GM23338 (cell line): ENCODE data around the gene RNF121. TPM values are rescaled to one million over a fixed set of nuclear protein-coding genes. Genes with fewer than 3 reads are reported as not detected.

Experiments used
- ATAC-seq: fragments of 200-7000 bp; cut with Tn5 transposase; 3 replicates; pipeline ENCODE4 v1.9.1; 2020
- DNase-seq: peaks from one replicate; pipeline ENCODE4 v3.0.0-alpha.2; 2015; ENCODE audit warnings: low spot score
- H2AFZ ChIP-seq: fragments of 200-600 bp; sonication (generic); 2 replicates; pipeline ENCODE4 v1.8.0; 2016; ENCODE audit warnings: antibody characterized with exemption, mild to moderate bottlenecking, moderate library complexity
- H3F3A ChIP-seq: fragments of 200-600 bp; sonication (generic); replicated peaks from 2 replicates; pipeline ENCODE4 v1.8.0; 2017; ENCODE audit warnings: antibody characterized with exemption, mixed run types, low read depth
- H3K27ac ChIP-seq: fragments of 200-600 bp; sonication (generic); 2 replicates; pipeline ENCODE4 v1.6.1; 2016; ENCODE audit warnings: low read depth
- H3K27me3 ChIP-seq: fragments of 200-600 bp; sonication (generic); 2 replicates; pipeline ENCODE4 v1.8.0; 2016; ENCODE audit warnings: mild to moderate bottlenecking, mixed run types, moderate library complexity; ENCODE audit not compliant: insufficient read depth
- H3K36me3 ChIP-seq: fragments of 200-600 bp; sonication (generic); 2 replicates; pipeline ENCODE4 v1.8.0; 2016; ENCODE audit warnings: mild to moderate bottlenecking; ENCODE audit not compliant: insufficient read depth
- H3K4me1 ChIP-seq: fragments of 200-600 bp; sonication (generic); 2 replicates; pipeline ENCODE4 v1.8.0; 2016; ENCODE audit warnings: mild to moderate bottlenecking, moderate library complexity; ENCODE audit not compliant: insufficient read depth
- H3K4me2 ChIP-seq: fragments of 200-600 bp; sonication (generic); 2 replicates; pipeline ENCODE4 v1.7.1; 2017; ENCODE audit warnings: mixed run types
- H3K4me3 ChIP-seq: fragments of 200-600 bp; sonication (generic); 2 replicates; pipeline ENCODE4 v1.6.1; 2016; ENCODE audit warnings: mixed run types
- H3K79me2 ChIP-seq: fragments of 200-600 bp; sonication (generic); replicated peaks from 2 replicates; pipeline ENCODE4 v1.8.0; 2017; ENCODE audit warnings: mild to moderate bottlenecking; ENCODE audit not compliant: insufficient read depth
- H3K9me2 ChIP-seq: fragments of 200-600 bp; sonication (generic); 2 replicates; pipeline ENCODE4 v1.8.0; 2017; ENCODE audit not compliant: insufficient read depth
- H4K20me1 ChIP-seq: fragments of 200-600 bp; sonication (generic); replicated peaks from 2 replicates; pipeline ENCODE4 v1.8.0; 2017; ENCODE audit warnings: mild to moderate bottlenecking; ENCODE audit not compliant: insufficient read depth
- H3K27ac Mint-ChIP-seq: 2 replicates; pipeline ENCODE4 v1.8.0; 2020; ENCODE audit warnings: inconsistent platforms, mild to moderate bottlenecking, moderate library complexity, mixed read lengths
- H3K27me3 Mint-ChIP-seq: 3 replicates; pipeline ENCODE4 v1.8.0; 2022; ENCODE audit warnings: low read depth, mild to moderate bottlenecking, moderate library complexity, mixed read lengths, inconsistent platforms; ENCODE audit not compliant: insufficient read depth, poor library complexity
- H3K36me3 Mint-ChIP-seq: 3 replicates; pipeline ENCODE4 v1.8.0; 2021; ENCODE audit warnings: low read depth, mild to moderate bottlenecking, inconsistent platforms, moderate library complexity, mixed read lengths
- H3K4me1 Mint-ChIP-seq: 3 replicates; pipeline ENCODE4 v1.8.0; 2020; ENCODE audit warnings: mild to moderate bottlenecking, inconsistent platforms, mixed read lengths
- H3K4me3 Mint-ChIP-seq: 3 replicates; pipeline ENCODE4 v1.8.0; 2021; ENCODE audit warnings: moderate library complexity, mild to moderate bottlenecking, inconsistent platforms, mixed read lengths
- H3K9me3 Mint-ChIP-seq: 3 replicates; pipeline ENCODE4 v1.8.0; 2020; ENCODE audit warnings: moderate library complexity, mild to moderate bottlenecking, inconsistent platforms, mixed read lengths
- CREB1 ChIP-seq: fragments of 250-450 bp; sonication (Bioruptor Pico); IDR thresholded peaks from 2 replicates; pipeline ENCODE4 v1.5.0; 2020; ENCODE audit warnings: low read depth, mild to moderate bottlenecking, moderate library complexity
- CTCF ChIP-seq, 2 experiments: fragments of 200-600 bp in 1 of 2; sonication (generic) in 1 of 2; conservative IDR thresholded peaks; 2 replicates each; pipeline versions ENCODE4 v1.5.1 to v1.6.1; 2016 to 2017; ENCODE audit warnings: antibody characterized with exemption in 2 of 2, low read depth in 2 of 2, mild to moderate bottlenecking in 2 of 2, moderate library complexity in 1 of 2
- ETS1 ChIP-seq: IDR thresholded peaks from 2 replicates; pipeline ENCODE4 v1.6.1; 2016; ENCODE audit warnings: antibody characterized with exemption
- EZH2 ChIP-seq: fragments of 200-600 bp; sonication (generic); IDR thresholded peaks from one replicate; pipeline ENCODE4 v1.8.0; 2017; ENCODE audit warnings: antibody characterized with exemption, mild to moderate bottlenecking, low read depth; ENCODE audit not compliant: unreplicated experiment
- EZH2phosphoT487 ChIP-seq: fragments of 200-600 bp; sonication (generic); IDR thresholded peaks from one replicate; pipeline ENCODE4 v1.8.1; 2018; ENCODE audit warnings: antibody characterized with exemption; ENCODE audit not compliant: unreplicated experiment
- JUNB ChIP-seq: IDR thresholded peaks from one replicate; pipeline ENCODE4 v1.6.1; 2016; ENCODE audit warnings: antibody characterized with exemption; ENCODE audit not compliant: unreplicated experiment
- POLR2AphosphoS5 ChIP-seq: IDR thresholded peaks from 2 replicates; pipeline ENCODE4 v1.6.1; 2016; ENCODE audit warnings: antibody characterized with exemption, low read depth
- REST ChIP-seq: IDR thresholded peaks from one replicate; pipeline ENCODE4 v1.6.1; 2018; ENCODE audit warnings: antibody characterized with exemption; ENCODE audit not compliant: unreplicated experiment
- STAT1 ChIP-seq: IDR thresholded peaks from one replicate; pipeline ENCODE4 v1.6.1; 2016; ENCODE audit warnings: antibody characterized with exemption; ENCODE audit not compliant: unreplicated experiment
- ZNF114 ChIP-seq: fragments of 250-450 bp; sonication (Bioruptor Pico); IDR thresholded peaks from 2 replicates; pipeline ENCODE4 v1.5.0; 2020; ENCODE audit warnings: mild to moderate bottlenecking, moderate library complexity
- ZNF331 ChIP-seq: fragments of 250-450 bp; sonication (Bioruptor Pico); IDR thresholded peaks from 2 replicates; pipeline ENCODE4 v1.5.0; 2020; ENCODE audit warnings: low read depth, mild to moderate bottlenecking, moderate library complexity
- ZNF462 ChIP-seq: fragments of 250-450 bp; sonication (Bioruptor Pico); IDR thresholded peaks from 2 replicates; pipeline ENCODE4 v1.5.0; 2020; ENCODE audit warnings: mild to moderate bottlenecking, moderate library complexity
- polyA plus RNA-seq: library from polyadenylated mRNA; unstranded; fragments of >200 nt; fragmentation: Nextera tagmentation; extraction: Ambion mirVana; gene quantifications from 2 replicates; pipeline ENCODE4 v1.2.1, GENCODE V29; 2016
- total RNA-seq: library from RNA; depleted of rRNA; stranded (reverse); fragments of >200 nt; shearing (Covaris generic); gene quantifications from 2 replicates; pipeline ENCODE4 v1.2.3, GENCODE V29; 2014

RNF121 gene
- total and polyA plus RNA-seq, 2 experiments from 2014 or later = 7.8 to 37.7 TPM

GRCh38 chr11:71990701-71991100, 61.9 kb downstream of the RNF121 start (continued):
- TF ChIP-seq ZNF462 (CRISPR knock-in tag) (no peak), JUNB (no peak), ZNF114 (CRISPR knock-in tag) (no peak), CREB1 (no peak), EZH2phosphoT487 (no peak), EZH2 (no peak), CTCF (conservative IDR thresholded peaks at IDR 0.05; ENCODE audit: low read depth in 2 of 2) (no peak)

GRCh38 chr11:71991494-71991893, 62.6 kb downstream of the RNF121 start:
- no peak overlapping the region for H3K27ac ChIP-seq
- no peak for TF ChIP-seq POLR2AphosphoS5
- TF ChIP-seq ZNF331 (CRISPR knock-in tag) = no peak
- TF ChIP-seq REST = no peak
- TF ChIP-seq EZH2phosphoT487 = no peak
- TF ChIP-seq CREB1 = no peak
- no peak for TF ChIP-seq JUNB
- no peak for TF ChIP-seq ETS1
- no peak for TF ChIP-seq STAT1
- no peak for TF ChIP-seq ZNF114 (CRISPR knock-in tag)
- no peak for ATAC-seq
- peaks cover 9% of the 10 kb centered on the region for H3K36me3 ChIP-seq
- H4K20me1 ChIP-seq = peaks cover 7% of the 10 kb centered on the region
- no peaks in the 10 kb centered on the region for H3K4me1 ChIP-seq
- no peak for DNase-seq
- H2AFZ ChIP-seq = no peak overlapping the region
- no peaks in the 10 kb centered on the region for H3K9me3 Mint-ChIP-seq
- no peak overlapping the region for H3K4me3 Mint-ChIP-seq
- H3K4me3 ChIP-seq = no peak overlapping the region
- no peaks in the 10 kb centered on the region for H3K4me1 Mint-ChIP-seq
- no peaks in the 10 kb centered on the region for H3K79me2 ChIP-seq
- no peak overlapping the region for H3K27ac Mint-ChIP-seq
- no peaks in the 10 kb centered on the region for H3K27me3 ChIP-seq
- no peak overlapping the region for H3K4me2 ChIP-seq
- H3F3A ChIP-seq = no peaks in the 10 kb centered on the region
- H3K27me3 Mint-ChIP-seq = no peaks in the 10 kb centered on the region
- H3K9me2 ChIP-seq = no peaks in the 10 kb centered on the region
- peaks cover 7% of the 10 kb centered on the region; the same call in 2 of the 3 replicates for H3K36me3 Mint-ChIP-seq
